Natural killer cell (primary cell): ENCODE results near the gene PTCD2. TPM values are rescaled to one million over a fixed set of nuclear protein-coding genes. Genes with fewer than 3 reads are reported as not detected.

Experiments used
- ATAC-seq, 3 donors: fragments of 150-1000 bp in 2 of 3; fragments of 200-7000 bp in 1 of 3; cut with Tn5 transposase; 1 replicate in 1 of 3; 2 replicates in 2 of 3; pipeline ENCODE4 v1.10.0; 2021; ENCODE audit warnings: mild to moderate bottlenecking in 2 of 3, moderate library complexity in 2 of 3
- DNase-seq, 2 donors: peaks; one replicate each; pipeline versions ENCODE4 v3.0.0 to v3.0.0-alpha.2; 2013 to 2021; ENCODE audit warnings: mixed read lengths in 1 of 2
- H3K27ac ChIP-seq: one replicate; pipeline ENCODE4 v1.5.1; 2013; ENCODE audit warnings: mild to moderate bottlenecking, low read length
- H3K27me3 ChIP-seq: one replicate; pipeline ENCODE4 v1.6.1; 2013; ENCODE audit warnings: low read length; ENCODE audit not compliant: control insufficient read depth, insufficient read depth
- H3K36me3 ChIP-seq: one replicate; pipeline ENCODE4 v1.6.1; 2013; ENCODE audit warnings: low read length; ENCODE audit not compliant: control insufficient read depth, insufficient read depth
- H3K4me1 ChIP-seq: one replicate; pipeline ENCODE4 v1.6.1; 2013; ENCODE audit warnings: low read length; ENCODE audit not compliant: control insufficient read depth, insufficient read depth
- H3K4me3 ChIP-seq: one replicate; pipeline ENCODE4 v1.5.1; 2013; ENCODE audit warnings: low read length
- H3K9me3 ChIP-seq: one replicate; pipeline ENCODE4 v1.6.1; 2013; ENCODE audit warnings: low read length; ENCODE audit not compliant: control insufficient read depth, insufficient read depth
- H3K27ac Mint-ChIP-seq, 2 donors: one replicate each; pipeline ENCODE4 v1.8.0; 2022; ENCODE audit warnings: mild to moderate bottlenecking in 2 of 2, mixed read lengths in 2 of 2, moderate library complexity in 1 of 2
- H3K27me3 Mint-ChIP-seq, 2 donors: one replicate each; pipeline ENCODE4 v1.8.0; 2022; ENCODE audit warnings: low read depth in 2 of 2, mixed read lengths in 2 of 2
- H3K36me3 Mint-ChIP-seq: one replicate; pipeline ENCODE4 v1.8.0; 2022; ENCODE audit warnings: mixed read lengths
- H3K4me1 Mint-ChIP-seq, 2 donors: one replicate each; pipeline ENCODE4 v1.8.0; 2022; ENCODE audit warnings: mixed read lengths in 2 of 2
- H3K4me3 Mint-ChIP-seq: one replicate; pipeline ENCODE4 v1.8.0; 2022; ENCODE audit warnings: mild to moderate bottlenecking, moderate library complexity, mixed read lengths
- H3K9me3 Mint-ChIP-seq, 2 donors: one replicate each; pipeline ENCODE4 v1.8.0; 2022; ENCODE audit warnings: mixed read lengths in 2 of 2
- CTCF ChIP-seq: fragments of 200-600 bp; IDR thresholded peaks from one replicate; pipeline ENCODE4 v1.8.0; 2022; ENCODE audit warnings: antibody characterized with exemption
- WGBS: methylation state at CpG from one replicate; pipeline ENCODE4 v1.1.7; 2013; ENCODE audit warnings: missing lambda C conversion rate; ENCODE audit not compliant: insufficient coverage; 5-methylcytosine and 5-hydroxymethylcytosine counted together
- intact Hi-C: fragments of 100-400 bp; cut with micrococcal nuclease; formaldehyde crosslinking; loops from one replicate; pipeline ENCODE4 v1.14.2; 2022
- total RNA-seq, 4 donors: library from RNA; stranded (reverse); fragments of 120-200 nt in 1 of 4; gene quantifications; one replicate each; pipeline versions ENCODE4 v1.2.3 to v1.2.4, GENCODE V29; 2013 to 2022

PTCD2 gene
- total RNA-seq = 1 to 10 TPM; 4.9 to 5.9 (median 5.0) TPM
- total RNA-seq (2013) = 9.3 TPM

GRCh38 chr5:72319976-72320752, at the start of gene PTCD2, which contains the start of gene MRPS27:
Gene PTCD2 (plus strand): TSS chr5:72320373. CDS start chr5:72320383, 10 bp downstream.
Gene MRPS27 (minus strand): TSS chr5:72320240. CDS start chr5:72320221, 19 bp downstream.
- Histone ChIP-seq H3K36me3 (peaks cover 5% of the 10 kb centered on the region), H3K4me1 (peaks cover 12% of the 10 kb centered on the region), H3K4me3 (peak within 1 kb of the TSS; percentile 78), H3K27me3 (no peaks in the 10 kb centered on the region), H3K27ac (peak within 1 kb of the TSS; percentile 69), H3K9me3 (no peaks in the 10 kb centered on the region)
- no peaks in the 10 kb centered on the region for H3K9me3 Mint-ChIP-seq
- peaks cover 17 to 32% of the 10 kb centered on the region in 2 donors for H3K4me1 Mint-ChIP-seq
- no peak for TF ChIP-seq CTCF
- peaks cover 8% of the 10 kb centered on the region for H3K36me3 Mint-ChIP-seq
- peak; percentile 98 to 100 (median 99) for ATAC-seq
- under 1% methylated on average over 40 of the region's 40 CpGs for WGBS
- no peaks in the 10 kb centered on the region for H3K27me3 Mint-ChIP-seq
- intact Hi-C loops = loop anchor here (1.0 kb wide), 1 partner anchor 12 kb away; no protein-coding TSS in a partner anchor
- peak; percentile 87 to 99 for DNase-seq
- H3K27ac Mint-ChIP-seq = peak within 1 kb of the TSS; percentile 84 to 90
- peak within 1 kb of the TSS; percentile 89 for H3K4me3 Mint-ChIP-seq

- H3K4me3 ChIP-seq = no peak overlapping the region
- ATAC-seq = no peak
- peaks cover 3% of the 10 kb centered on the region for H3K36me3 ChIP-seq
- H3K4me1 ChIP-seq = no peaks in the 10 kb centered on the region
- Mint-ChIP-seq H3K9me3 (no peaks in the 10 kb centered on the region), H3K27me3 (no peaks in the 10 kb centered on the region), H3K27ac (no peak overlapping the region), H3K36me3 (no peaks in the 10 kb centered on the region), H3K4me3 (no peak overlapping the region), H3K4me1 (peaks cover 12 to 18% of the 10 kb centered on the region in 2 donors)
- WGBS = 100% methylated on average over 3 of the region's 3 CpGs
- H3K9me3 ChIP-seq = no peaks in the 10 kb centered on the region
- intact Hi-C loops = no loop called here
- DNase-seq = no peak
- TF ChIP-seq CTCF = no peak
- no peak overlapping the region for H3K27ac ChIP-seq
- no peaks in the 10 kb centered on the region for H3K27me3 ChIP-seq
Measured at GRCh38 chr5:72271702-72272101, 48.5 kb upstream of the PTCD2 start.

GRCh38 chr5:72272398-72272797, 47.8 kb upstream of the PTCD2 start:
- Histone ChIP-seq H3K4me3 (no peak overlapping the region), H3K36me3 (peaks cover 3% of the 10 kb centered on the region), H3K27ac (no peak overlapping the region), H3K27me3 (no peaks in the 10 kb centered on the region), H3K9me3 (no peaks in the 10 kb centered on the region), H3K4me1 (no peaks in the 10 kb centered on the region)
- Mint-ChIP-seq H3K4me1 (peaks cover 15 to 20% of the 10 kb centered on the region in 2 donors), H3K4me3 (no peak overlapping the region), H3K27ac (no peak overlapping the region), H3K36me3 (no peaks in the 10 kb centered on the region), H3K9me3 (no peaks in the 10 kb centered on the region), H3K27me3 (no peaks in the 10 kb centered on the region)
- 91% methylated on average over 4 of the region's 4 CpGs for WGBS
- DNase-seq = no peak
- TF ChIP-seq CTCF = no peak
- intact Hi-C loops = no loop called here
- no peak for ATAC-seq
